Measurements from ENCODE around the gene FGFR3. TPM values are rescaled to one million over a fixed set of nuclear protein-coding genes. Genes with fewer than 3 reads are reported as not detected.

The FGFR3 gene
- total and polyA plus RNA-seq, 2 of the 8 experiments (the other 6 are each of a cell fraction or from before 2014, with no cell fraction given) = 9.0 to 19.5 TPM

DNA sequence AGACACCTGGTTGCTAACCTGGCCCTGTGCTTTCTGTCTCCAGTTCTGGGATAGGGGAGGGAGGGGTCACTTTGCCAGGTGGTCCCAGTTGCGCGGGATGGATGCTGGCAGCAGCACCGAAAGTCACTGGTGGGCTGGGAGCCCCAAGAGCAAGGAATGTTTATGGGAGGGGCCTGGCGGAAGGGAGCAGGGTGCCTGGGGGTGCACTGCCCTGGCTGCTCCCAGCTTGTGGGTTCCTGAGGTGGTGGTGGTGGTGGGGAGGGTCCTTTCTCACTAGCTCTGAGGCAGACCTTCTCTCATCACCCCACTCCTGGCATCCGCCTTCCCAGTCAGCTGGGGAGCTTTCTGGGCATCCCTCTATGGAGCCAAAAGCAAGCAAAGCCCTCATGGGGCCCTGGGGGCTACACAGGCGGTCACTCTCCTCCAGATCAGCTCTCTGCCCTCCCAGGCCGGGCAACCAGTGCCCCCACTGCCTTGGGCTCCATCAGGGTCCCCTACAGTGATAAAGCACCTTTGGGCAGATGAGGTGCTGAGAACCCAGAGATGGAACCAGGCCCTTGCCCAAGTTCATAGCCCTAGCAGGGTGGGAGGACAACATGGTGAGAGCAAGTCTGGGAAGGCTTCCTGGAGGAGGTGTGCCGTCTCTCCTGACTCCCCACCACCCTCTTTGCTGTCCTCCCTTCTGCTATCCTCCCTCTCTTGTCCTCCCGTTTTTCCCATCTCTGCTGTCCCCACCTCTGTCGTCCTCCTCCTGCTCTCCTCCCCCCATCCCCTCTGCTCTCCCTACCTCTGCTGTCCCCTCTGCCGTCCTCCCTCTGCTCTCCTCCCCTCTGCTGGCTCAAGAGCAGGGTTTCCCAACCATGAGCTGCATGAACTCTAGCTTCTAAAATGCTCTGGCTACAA, 16.0 kb downstream of the FGFR3 start:
- no peak overlapping the region for H2AFZ ChIP-seq (ENCODE audit: low read length)
- CTCF ChIA-PET (ENCODE audit: partially characterized antibody) = interaction anchor here (0.7 to 71.2 kb wide), 20 partner anchors 9 to 591 kb away, joined by 3 to 2507 read pairs (median 5); partner anchors contain the start of genes FGFR3, TACC3 and TMEM129
- H4K20me1 ChIP-seq (replicated peaks in 1 of 2; ENCODE audit: control insufficient read depth in 1 of 2, insufficient read depth in 2 of 2, low read length in 2 of 2) = peaks cover 0 to 18% of the 10 kb centered on the region in 2 experiments
- H3K23ac ChIP-seq (ENCODE audit: insufficient read length) = no peak overlapping the region
- no peak overlapping the region for H2BK20ac ChIP-seq (ENCODE audit: low read length)
- no peak overlapping the region for H3K18ac ChIP-seq (ENCODE audit: extremely low read depth, low read length)
- H3K4me2 ChIP-seq (ENCODE audit: insufficient read depth in 1 of 2, low read depth in 2 of 2, low read length in 2 of 2) = no peak overlapping the region
- no peak overlapping the region; the same call in 1 of the 2 replicates for H2AK5ac ChIP-seq (ENCODE audit: low read depth, low read length)
- no peak overlapping the region for H4K91ac ChIP-seq (replicated peaks; ENCODE audit: insufficient read length, low read length)
- H3K79me1 ChIP-seq (ENCODE audit: low read depth, low read length) = no peaks in the 10 kb centered on the region
- DNase-seq (ENCODE audit: low read depth in 1 of 2, low spot score in 2 of 2) = no peak
- no peaks in the 10 kb centered on the region; the same call in 1 of the 2 replicates for H3K23me2 ChIP-seq (ENCODE audit: low read depth, low read length)
- 88% methylated on average over 11 of the region's 11 CpGs; no CpG with 5 or more reads in 1 of the 2 experiments for WGBS, 2 experiments (ENCODE audit: extremely low coverage in 1 of 2, insufficient coverage in 1 of 2, insufficient read length in 1 of 2, insufficient replicate concordance in 2 of 2, low coverage in 1 of 2, low lambda C conversion rate in 2 of 2, missing lambda C conversion rate in 1 of 2)
- no peak overlapping the region for H2BK12ac ChIP-seq (ENCODE audit: low read depth, low read length)
- no peak for TF ChIP-seq ASH2L (IDR thresholded peaks at IDR 0.05; ENCODE audit: low read length)
- no peak overlapping the region for H2BK120ac ChIP-seq (replicated peaks; ENCODE audit: low read depth, low read length)
- no peak overlapping the region; the same call in 1 of the 2 replicates for H2BK15ac ChIP-seq (ENCODE audit: low read length)
- H3K14ac ChIP-seq (ENCODE audit: insufficient read length) = no peak overlapping the region
- no peak overlapping the region for H3K9ac ChIP-seq (replicated peaks in 1 of 4; ENCODE audit: extremely low read depth in 1 of 4, low read depth in 3 of 4, low read length in 3 of 4)
- no peaks in the 10 kb centered on the region for H3K79me2 ChIP-seq (ENCODE audit: control insufficient read depth in 1 of 2, insufficient read depth in 2 of 2, low read length in 2 of 2)
- H3K36me3 ChIP-seq (ENCODE audit: control insufficient read depth in 2 of 4, insufficient read depth in 4 of 4, low read length in 3 of 4) = peaks cover 0 to 11% (median 4%) of the 10 kb centered on the region in 4 experiments; a peak in 5 of 8 replicates
- H4K8ac ChIP-seq (ENCODE audit: extremely low read depth, insufficient read depth, low read length) = no peak overlapping the region
- FAIRE-seq = no peak
- H3K4ac ChIP-seq (replicated peaks; ENCODE audit: insufficient read length, low read depth, low read length) = no peak overlapping the region
- H3K4me1 ChIP-seq (replicated peaks in 1 of 4; ENCODE audit: control insufficient read depth in 3 of 4, insufficient read depth in 4 of 4, low read length in 3 of 4) = no peaks in the 10 kb centered on the region; a peak in 1 of 7 replicates
- POLR2A ChIA-PET (ENCODE audit: partially characterized antibody) = interaction anchor here (0.7 to 4.3 kb wide), 12 partner anchors 11 to 84 kb away, joined by 3 to 38 read pairs (median 4); partner anchors contain the start of gene FGFR3
- no peak overlapping the region for H2BK5ac ChIP-seq (ENCODE audit: low read depth, low read length)
- H3K27me3 ChIP-seq (replicated peaks in 1 of 4; ENCODE audit: control insufficient read depth in 3 of 4, extremely low read depth in 1 of 4, insufficient read depth in 3 of 4, low read length in 3 of 4) = no peaks in the 10 kb centered on the region
- no peaks in the 10 kb centered on the region for H3K9me3 ChIP-seq (ENCODE audit: insufficient read depth in 2 of 2, low read depth in 1 of 2, low read length in 1 of 2)
- no peak overlapping the region for H3K4me3 ChIP-seq (ENCODE audit: extremely low read depth in 1 of 4, insufficient read depth in 2 of 4, low read depth in 3 of 4, low read length in 4 of 4)
- no peak overlapping the region for H3K56ac ChIP-seq (replicated peaks; ENCODE audit: insufficient read length, low read depth, low read length)
- H4K5ac ChIP-seq (ENCODE audit: insufficient read length, low read depth, low read length) = no peak overlapping the region
- H3K27ac ChIP-seq (ENCODE audit: low read depth, low read length) = no peak overlapping the region

Data from H1 (cell line).